ENCODE data around the gene DPYSL4. TPM values are rescaled to one million over a fixed set of nuclear protein-coding genes. Genes with fewer than 3 reads are reported as not detected.

Gene DPYSL4
- 0.53 and 0.78 TPM in 2 replicates for total RNA-seq

- H3K27ac Mint-ChIP-seq = no peak within 1 kb of the TSS
- peaks cover 12% of the 10 kb centered on the region for H3K4me1 Mint-ChIP-seq
- no peak for DNase-seq
- TF ChIP-seq CTCF (IDR thresholded peaks at IDR 0.05) = no peak
- H3K4me3 Mint-ChIP-seq = peak within 1 kb of the TSS; percentile 57
- peaks cover 3% of the 10 kb centered on the region for H3K9me3 Mint-ChIP-seq
- POLR2A ChIA-PET = no interaction called here
- CTCF ChIA-PET = no interaction called here
- peaks cover 44% of the 10 kb centered on the region for H3K27me3 Mint-ChIP-seq
- intact Hi-C loops (cut with micrococcal nuclease) = loop anchor here (2.0 kb wide), 1 partner anchor 122 kb away; no protein-coding TSS in a partner anchor
- peak; percentile 67 for ATAC-seq (ENCODE audit: low read depth)
- H3K36me3 Mint-ChIP-seq (ENCODE audit: low read depth) = no peaks in the 10 kb centered on the region
Measured at GRCh38 chr10:132186488-132187429, at the start of gene DPYSL4. Gene DPYSL4, plus strand, starts transcription at chr10:132186948. Its CDS starts 116 bp downstream, at chr10:132187064.

- ATAC-seq (ENCODE audit: low read depth) (no peak), DNase-seq (peak; percentile 2)
- Mint-ChIP-seq H3K4me3 (no peak overlapping the region), H3K27me3 (no peaks in the 10 kb centered on the region), H3K4me1 (no peaks in the 10 kb centered on the region), H3K27ac (no peak overlapping the region), H3K36me3 (ENCODE audit: low read depth) (no peaks in the 10 kb centered on the region), H3K9me3 (no peaks in the 10 kb centered on the region)
- CTCF ChIA-PET = no interaction called here
- TF ChIP-seq CTCF (IDR thresholded peaks at IDR 0.05) = no peak
- intact Hi-C loops (cut with micrococcal nuclease) = no loop called here
- POLR2A ChIA-PET = no interaction called here
Measured at GRCh38 chr10:132137111-132138072, 49.4 kb upstream of the DPYSL4 start.

- H3K27me3 Mint-ChIP-seq = no peaks in the 10 kb centered on the region
- H3K9me3 Mint-ChIP-seq = no peaks in the 10 kb centered on the region
- H3K36me3 Mint-ChIP-seq (ENCODE audit: low read depth) = no peaks in the 10 kb centered on the region
- H3K4me3 Mint-ChIP-seq = no peak overlapping the region
- no peaks in the 10 kb centered on the region for H3K4me1 Mint-ChIP-seq
- ATAC-seq (ENCODE audit: low read depth) (no peak), DNase-seq (no peak)
- CTCF ChIA-PET = no interaction called here
- intact Hi-C loops (cut with micrococcal nuclease) = no loop called here
- POLR2A ChIA-PET = no interaction called here
- TF ChIP-seq CTCF (IDR thresholded peaks at IDR 0.05) = no peak
- no peak overlapping the region for H3K27ac Mint-ChIP-seq
Measured at GRCh38 chr10:132138133-132138532, 48.6 kb upstream of the DPYSL4 start.

GRCh38 chr10:132138596-132138995, 48.2 kb upstream of the DPYSL4 start:
- CTCF ChIA-PET = no interaction called here
- no peak for ATAC-seq (ENCODE audit: low read depth)
- POLR2A ChIA-PET = no interaction called here
- Mint-ChIP-seq H3K36me3 (ENCODE audit: low read depth) (no peaks in the 10 kb centered on the region), H3K4me1 (no peaks in the 10 kb centered on the region), H3K27ac (no peak overlapping the region), H3K4me3 (no peak overlapping the region), H3K9me3 (no peaks in the 10 kb centered on the region), H3K27me3 (no peaks in the 10 kb centered on the region)
- intact Hi-C loops (cut with micrococcal nuclease) = no loop called here
- peak; percentile 1 for DNase-seq
- TF ChIP-seq CTCF (IDR thresholded peaks at IDR 0.05) = no peak

- H3K9me3 Mint-ChIP-seq = no peaks in the 10 kb centered on the region
- H3K4me3 Mint-ChIP-seq = no peak overlapping the region
- no peaks in the 10 kb centered on the region for H3K36me3 Mint-ChIP-seq (ENCODE audit: low read depth)
- DNase-seq = peak; percentile 14
- no peak for TF ChIP-seq CTCF (IDR thresholded peaks at IDR 0.05)
- H3K4me1 Mint-ChIP-seq = no peaks in the 10 kb centered on the region
- CTCF ChIA-PET = no interaction called here
- no peak overlapping the region for H3K27ac Mint-ChIP-seq
- no peak for ATAC-seq (ENCODE audit: low read depth)
- intact Hi-C loops (cut with micrococcal nuclease) = no loop called here
- H3K27me3 Mint-ChIP-seq = no peaks in the 10 kb centered on the region
- POLR2A ChIA-PET = no interaction called here
Measured at GRCh38 chr10:132139526-132139925, 47.2 kb upstream of the DPYSL4 start.

All from activated B cell treated with CpG ODN at 0.5 μM for 24 hours (primary cell).